Measurements from ENCODE around the gene KLHDC4.
"Not testable (repeated sequence)": the region's sequence is repeated elsewhere in the genome, so short reads cannot be mapped to it uniquely, and the experiment has no call there.

KLHDC4 gene

GRCh38 chr16:87788730-87789436 is 23.1 kb upstream of the KLHDC4 start:
- not testable (repeated sequence) for DNase-seq (ENCODE audit: low read depth)

- not testable (repeated sequence) for DNase-seq (ENCODE audit: low read depth)
Observed at GRCh38 chr16:87787451-87788091, 21.8 kb upstream of the KLHDC4 start.

- no peak for DNase-seq (ENCODE audit: low read depth)
Observed at GRCh38 chr16:87784812-87785211, 19.0 kb upstream of the KLHDC4 start.

- no peak for DNase-seq (ENCODE audit: low read depth)
Observed at GRCh38 chr16:87782033-87782432, 16.2 kb upstream of the KLHDC4 start.

- DNase-seq (ENCODE audit: low read depth) = no peak
Observed at GRCh38 chr16:87780385-87780989, 14.7 kb upstream of the KLHDC4 start.

GRCh38 chr16:87778830-87779579 is 13.2 kb upstream of the KLHDC4 start:
- peak; percentile 84 for DNase-seq (ENCODE audit: low read depth)

- DNase-seq (ENCODE audit: low read depth) = no peak
Observed at GRCh38 chr16:87778476-87778829, 12.7 kb upstream of the KLHDC4 start.

- DNase-seq (ENCODE audit: low read depth) = not testable (repeated sequence)
Observed at GRCh38 chr16:87773836-87774235, 8.1 kb upstream of the KLHDC4 start.

GRCh38 chr16:87767456-87767855 is 1.7 kb upstream of the KLHDC4 start:
- DNase-seq (ENCODE audit: low read depth) = not testable (repeated sequence)

GRCh38 chr16:87766485-87766797 is 655 bp upstream of the KLHDC4 start:
- no peak for DNase-seq (ENCODE audit: low read depth)

- DNase-seq (ENCODE audit: low read depth) = no peak
Observed at GRCh38 chr16:87765473-87765775, 362 bp downstream of the KLHDC4 start.

GRCh38 chr16:87764600-87765472 is 950 bp downstream of the KLHDC4 start:
- no peak for DNase-seq (ENCODE audit: low read depth)

- DNase-seq (ENCODE audit: low read depth) = no peak
Observed at GRCh38 chr16:87762620-87763019, 3.2 kb downstream of the KLHDC4 start.

GRCh38 chr16:87762071-87762571 is 3.7 kb downstream of the KLHDC4 start:
- DNase-seq (ENCODE audit: low read depth) = no peak

GRCh38 chr16:87761060-87761459 is 4.7 kb downstream of the KLHDC4 start:
- DNase-seq (ENCODE audit: low read depth) = no peak

- no peak for DNase-seq (ENCODE audit: low read depth)
Observed at GRCh38 chr16:87757841-87758426, 7.9 kb downstream of the KLHDC4 start.

- DNase-seq (ENCODE audit: low read depth) = no peak
Observed at GRCh38 chr16:87754535-87754934, 11.3 kb downstream of the KLHDC4 start.

- DNase-seq (ENCODE audit: low read depth) = no peak
Observed at GRCh38 chr16:87747626-87748414, 18.0 kb downstream of the KLHDC4 start.

- no peak for DNase-seq (ENCODE audit: low read depth)
Observed at GRCh38 chr16:87746178-87746577, 19.6 kb downstream of the KLHDC4 start.

GRCh38 chr16:87744750-87745514 is 20.9 kb downstream of the KLHDC4 start:
- no peak for DNase-seq (ENCODE audit: low read depth)

Data from stimulated activated CD8-positive, alpha-beta memory T cell treated with anti-CD3 and anti-CD28 coated beads, Interleukin-12 subunit alpha, Interleukin-12 subunit beta, amount 100 ng/mL, for 1 hour (primary cell).